Loucy (cell line): ENCODE results near the gene SCAF11.
"Not testable (repeated sequence)": the region's sequence is repeated elsewhere in the genome, so short reads cannot be mapped to it uniquely, and the experiment has no call there.

Experiments
- EZH2phosphoT487 ChIP-seq: fragments of 200-600 bp; IDR thresholded peaks from 2 replicates; pipeline ENCODE4 v1.6.1; 2018; ENCODE audit warnings: antibody characterized with exemption, mild to moderate bottlenecking, moderate library complexity, borderline replicate concordance
- TF ChIP-seq, protein P1 (sequence below): fragments of 200-600 bp; sonication (generic); conservative IDR thresholded peaks from 2 replicates; pipeline ENCODE4 v1.5.1; 2014; ENCODE audit warnings: mild to moderate bottlenecking, antibody characterized with exemption, low read length

- TF ChIP-seq, protein P1, sequence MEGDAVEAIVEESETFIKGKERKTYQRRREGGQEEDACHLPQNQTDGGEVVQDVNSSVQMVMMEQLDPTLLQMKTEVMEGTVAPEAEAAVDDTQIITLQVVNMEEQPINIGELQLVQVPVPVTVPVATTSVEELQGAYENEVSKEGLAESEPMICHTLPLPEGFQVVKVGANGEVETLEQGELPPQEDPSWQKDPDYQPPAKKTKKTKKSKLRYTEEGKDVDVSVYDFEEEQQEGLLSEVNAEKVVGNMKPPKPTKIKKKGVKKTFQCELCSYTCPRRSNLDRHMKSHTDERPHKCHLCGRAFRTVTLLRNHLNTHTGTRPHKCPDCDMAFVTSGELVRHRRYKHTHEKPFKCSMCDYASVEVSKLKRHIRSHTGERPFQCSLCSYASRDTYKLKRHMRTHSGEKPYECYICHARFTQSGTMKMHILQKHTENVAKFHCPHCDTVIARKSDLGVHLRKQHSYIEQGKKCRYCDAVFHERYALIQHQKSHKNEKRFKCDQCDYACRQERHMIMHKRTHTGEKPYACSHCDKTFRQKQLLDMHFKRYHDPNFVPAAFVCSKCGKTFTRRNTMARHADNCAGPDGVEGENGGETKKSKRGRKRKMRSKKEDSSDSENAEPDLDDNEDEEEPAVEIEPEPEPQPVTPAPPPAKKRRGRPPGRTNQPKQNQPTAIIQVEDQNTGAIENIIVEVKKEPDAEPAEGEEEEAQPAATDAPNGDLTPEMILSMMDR, result not testable (repeated sequence)
- not testable (repeated sequence) for TF ChIP-seq EZH2phosphoT487
These were observed 27.5 kb upstream of the SCAF11 start for GRCh38 chr12:46017866-46018375.
